ENCODE results near the gene P3H3.

- TF ChIP-seq POLR2A (IDR thresholded peaks at IDR 0.05) (peak in 3 of 4 donors; percentile 40 to 68 (median 57)), CTCF (IDR thresholded peaks at IDR 0.05) (peak in 2 of 6 experiments; percentile 25 to 40)
Measured at GRCh38 chr12:6851921-6852650, 23.9 kb downstream of the P3H3 start, which contains the start of gene USP5.

All from esophagus squamous epithelium (tissue), 4 donors.